Stimulated activated CD4-positive, alpha-beta T cell treated with anti-CD3 and anti-CD28 coated beads, Interleukin-12 subunit alpha, Interleukin-12 subunit beta, amount 100 ng/mL, for 48 hours (primary cell): Measurements from ENCODE around the gene LIN7C.

Experiments used
- DNase-seq, 3 donors: peaks; one replicate each; pipeline ENCODE4 v3.0.0-alpha.2; 2020; ENCODE audit warnings: low read depth in 2 of 3, low spot score in 1 of 3

Gene LIN7C

GRCh38 chr11:27509908-27510307, 3.3 kb upstream of the LIN7C start:
- no peak for DNase-seq

- DNase-seq = no peak
Observed at GRCh38 chr11:27507557-27508322, 1.2 kb upstream of the LIN7C start.

- DNase-seq = no peak
Observed at GRCh38 chr11:27505781-27506180, 788 bp downstream of the LIN7C start.

- DNase-seq = no peak
Observed at GRCh38 chr11:27504205-27504604, 2.4 kb downstream of the LIN7C start.

GRCh38 chr11:27501100-27501499, 5.5 kb downstream of the LIN7C start:
- DNase-seq = no peak

- DNase-seq = no peak
Observed at GRCh38 chr11:27497911-27498310, 8.7 kb downstream of the LIN7C start.

- no peak for DNase-seq
Observed at GRCh38 chr11:27497284-27497866, 9.2 kb downstream of the LIN7C start.

GRCh38 chr11:27496461-27496860, 10.1 kb downstream of the LIN7C start:
- no peak for DNase-seq

- DNase-seq = no peak
Observed at GRCh38 chr11:27495710-27496300, 10.8 kb downstream of the LIN7C start.

GRCh38 chr11:27489092-27489491, 17.5 kb downstream of the LIN7C start:
- no peak for DNase-seq

- DNase-seq = no peak
Observed at GRCh38 chr11:27487706-27488105, 18.9 kb downstream of the LIN7C start.

- DNase-seq = peak in 1 of 3 donors; percentile 76
Observed at GRCh38 chr11:27485930-27486773, 20.4 kb downstream of the LIN7C start.

GRCh38 chr11:27482793-27483192, 23.8 kb downstream of the LIN7C start:
- no peak for DNase-seq

- no peak for DNase-seq
Observed at GRCh38 chr11:27481992-27482391, 24.6 kb downstream of the LIN7C start.

- DNase-seq = no peak
Observed at GRCh38 chr11:27477831-27478230, 28.7 kb downstream of the LIN7C start.

- DNase-seq = no peak
Observed at GRCh38 chr11:27477243-27477642, 29.3 kb downstream of the LIN7C start.

GRCh38 chr11:27475622-27476021, 30.9 kb downstream of the LIN7C start:
- no peak for DNase-seq

GRCh38 chr11:27473017-27473406, 33.6 kb downstream of the LIN7C start:
- no peak for DNase-seq

- peak; percentile 43 to 54 (median 52) for DNase-seq
Observed at GRCh38 chr11:27472398-27473016, 34.1 kb downstream of the LIN7C start, which contains the start of gene LGR4. LGR4 (minus strand) TSS chr11:27472790; CDS start chr11:27472302, 488 bp downstream.

GRCh38 chr11:27471589-27472397, 34.8 kb downstream of the LIN7C start:
- peak in 1 of 3 donors; percentile 5 for DNase-seq
